ENCODE measurements around the gene TMEM233.

TMEM233 gene

DNA sequence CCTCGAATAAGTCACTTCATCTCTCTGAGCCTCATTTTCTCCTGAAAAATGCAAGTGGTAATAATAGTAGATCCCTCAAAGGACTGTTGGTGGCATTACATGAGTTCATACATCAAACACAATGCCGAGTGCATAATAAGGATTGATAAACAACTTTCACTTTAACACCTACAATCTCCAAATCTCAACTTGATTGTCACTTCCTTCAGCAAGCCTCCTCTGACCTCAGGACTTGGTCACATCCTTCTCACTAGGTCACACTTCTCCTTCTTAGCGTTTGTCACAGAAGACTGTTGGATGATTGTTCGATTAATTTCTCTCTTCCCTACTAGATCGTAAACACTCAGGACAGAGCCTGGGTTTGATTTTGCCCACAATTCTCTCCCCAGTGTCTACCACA is 66.5 kb downstream of the TMEM233 start:
- DNase-seq, result no peak

DNA sequence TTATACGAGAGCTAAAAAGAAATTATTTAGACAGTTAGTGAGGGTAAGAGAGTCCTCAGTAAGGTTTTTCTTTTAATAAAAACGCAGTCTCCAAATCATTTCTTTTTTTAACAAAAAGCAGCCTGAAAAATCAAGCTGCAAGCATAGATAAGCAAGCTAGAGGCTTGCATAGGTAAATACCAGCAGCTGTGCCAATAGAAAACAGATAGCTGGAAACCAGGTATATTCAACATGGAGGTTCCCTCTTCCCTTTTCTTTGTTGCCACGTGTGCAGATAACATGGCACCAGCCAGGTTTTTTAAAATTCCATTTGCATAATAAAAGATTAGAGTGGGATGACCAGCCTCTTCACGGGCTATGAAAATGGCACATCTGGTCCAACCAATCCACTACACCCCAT is 68.3 kb downstream of the TMEM233 start:
- no peak for DNase-seq

DNA sequence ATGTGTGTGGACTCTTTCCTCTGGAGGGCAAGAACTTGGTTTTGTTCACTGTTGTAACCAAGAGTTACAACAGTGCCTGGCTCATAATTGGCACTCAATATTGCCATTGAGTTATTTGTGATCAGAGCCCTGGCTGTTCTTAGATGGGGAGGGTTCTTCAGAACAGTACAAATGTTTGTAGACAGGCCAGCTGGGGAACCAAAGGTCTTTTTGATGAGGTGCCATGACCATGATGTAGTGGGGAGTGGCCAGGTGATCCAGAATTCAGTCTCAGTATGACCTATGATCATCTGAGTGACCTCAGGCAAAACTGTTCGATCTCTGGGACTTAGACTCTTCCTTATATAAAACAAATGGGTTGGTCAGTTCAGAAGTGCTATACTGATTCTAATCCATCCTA is 71.1 kb downstream of the TMEM233 start:
- no peak for DNase-seq

DNA sequence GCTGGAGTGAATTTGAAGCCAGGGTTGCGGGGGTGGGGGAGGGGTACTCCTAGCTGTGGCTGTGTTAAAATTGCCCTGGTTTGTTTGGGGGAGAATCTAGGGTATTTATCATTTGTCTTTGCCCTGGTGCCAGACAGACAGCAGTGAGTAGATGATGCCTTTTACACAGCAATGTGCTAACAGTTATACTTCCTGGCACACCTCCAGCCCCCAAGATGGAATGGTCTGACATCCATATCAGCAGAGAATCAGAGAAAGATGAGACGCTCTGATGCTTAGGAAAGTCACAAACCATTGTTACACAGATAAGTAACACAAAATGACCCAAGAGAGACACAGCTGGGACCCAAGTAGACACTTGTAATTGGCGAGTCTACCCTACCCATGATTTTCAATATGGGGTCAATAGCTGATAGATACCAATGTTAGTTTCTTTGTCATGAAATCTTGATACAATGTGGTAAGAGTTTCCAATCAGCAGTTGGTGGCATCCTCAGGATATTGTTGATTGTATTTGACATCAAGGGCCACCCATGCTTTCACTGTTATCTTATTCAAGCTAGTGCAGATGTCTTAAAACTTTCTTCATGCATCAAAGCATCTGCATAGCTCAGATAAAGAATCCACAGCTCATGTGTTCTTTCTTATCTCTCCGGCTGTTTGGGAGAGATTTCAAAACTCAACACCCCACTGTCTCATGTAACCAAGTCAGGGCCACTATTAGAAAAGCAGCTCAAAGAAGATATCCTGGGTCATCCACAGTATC is 71.8 kb downstream of the TMEM233 start:
- no peak for DNase-seq

DNA sequence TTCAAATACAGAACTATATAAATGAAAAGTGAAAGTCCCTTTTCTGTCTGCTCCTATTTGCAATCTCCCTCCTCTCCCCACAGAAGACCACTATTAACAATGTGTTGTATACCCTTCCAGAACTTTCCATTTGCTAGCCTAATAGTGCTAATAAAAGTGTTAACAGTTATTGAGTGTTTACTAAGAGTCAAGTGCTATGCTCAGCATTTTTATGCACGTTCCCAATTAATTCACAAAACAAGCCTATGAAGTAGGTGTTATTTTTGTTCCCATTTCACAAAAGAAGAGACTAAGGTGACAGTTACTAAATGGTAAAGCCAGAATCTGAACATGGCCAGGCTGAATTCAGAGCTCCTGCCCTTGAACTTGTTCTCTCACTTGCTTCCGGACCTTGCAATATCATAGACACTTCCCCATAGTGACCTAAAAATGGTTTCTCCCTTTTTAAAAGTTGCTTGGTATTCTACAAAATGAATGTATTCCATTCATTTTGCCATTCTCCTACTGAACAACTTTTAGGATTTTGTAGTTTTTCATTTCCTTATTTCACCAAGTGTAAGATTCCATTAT is 72.7 kb downstream of the TMEM233 start:
- DNase-seq, result no peak

DNA sequence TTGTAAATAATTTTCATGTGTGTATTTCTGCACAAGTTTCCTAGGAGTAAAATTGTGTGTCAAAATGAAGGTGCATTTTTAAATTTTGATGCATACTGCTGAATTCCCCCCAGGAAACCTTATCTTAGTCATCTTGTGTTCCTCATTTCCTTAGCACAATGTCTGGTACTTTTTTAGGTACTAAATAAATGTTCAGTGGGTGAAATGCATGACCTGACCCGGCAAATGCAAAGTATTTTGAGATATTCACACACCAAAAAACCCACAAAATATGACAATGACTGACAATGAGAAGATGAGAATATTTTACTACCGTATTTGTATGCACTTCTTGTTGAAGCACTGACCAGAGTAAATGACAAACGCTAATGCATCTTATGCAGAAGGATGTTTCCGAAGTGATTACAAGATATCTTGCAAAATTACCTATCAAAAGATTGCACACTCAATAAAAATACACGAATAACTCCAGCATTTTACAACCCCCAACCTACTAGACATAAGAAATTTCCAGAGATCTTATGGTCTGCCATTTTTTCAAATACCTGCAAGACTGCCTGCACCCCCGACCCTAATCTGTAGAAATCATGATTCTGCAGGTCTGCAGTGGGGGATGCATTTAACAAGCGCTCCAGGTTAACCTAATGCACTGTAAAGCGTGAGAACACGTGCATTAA is 73.5 kb downstream of the TMEM233 start:
- DNase-seq, result no peak

DNA sequence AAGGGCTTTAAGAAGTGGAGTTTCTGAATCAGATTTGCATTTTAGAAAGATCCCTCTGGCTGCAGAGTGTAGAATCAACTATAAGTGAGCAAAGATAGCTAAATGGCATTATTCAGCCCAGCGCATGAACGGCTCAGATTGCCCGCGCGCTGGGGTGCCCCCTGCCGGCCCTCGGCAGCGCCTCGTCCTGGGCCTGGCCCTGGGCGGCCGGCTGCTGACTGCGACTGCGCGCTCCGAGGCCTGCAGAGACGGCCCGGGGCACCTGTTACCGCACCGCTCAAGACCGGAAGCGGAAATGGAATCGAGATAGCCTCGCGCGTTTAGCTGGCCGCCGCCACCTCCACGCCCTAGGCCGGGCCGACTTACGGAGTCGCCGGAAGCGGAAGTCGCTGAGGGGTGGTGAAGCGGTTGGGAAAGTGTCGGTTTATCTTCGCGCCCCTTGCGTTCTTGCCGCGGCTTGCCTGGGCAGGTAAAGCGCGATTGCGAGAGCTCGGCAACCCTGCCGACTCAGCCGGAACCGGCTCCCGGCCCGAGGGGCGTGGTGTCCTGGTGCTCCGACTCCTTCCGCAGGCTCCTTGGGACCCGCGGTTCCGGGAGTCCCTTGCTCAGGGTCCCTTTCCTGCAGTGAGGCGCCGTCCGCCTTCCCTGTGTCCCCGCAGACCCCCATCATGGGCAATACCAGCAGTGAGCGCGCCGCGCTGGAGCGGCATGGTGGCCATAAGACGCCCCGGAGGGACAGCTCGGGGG is 74.2 kb downstream of the TMEM233 start, which contains the start of gene PRKAB1:
PRKAB1 (plus strand) TSS at position 557 of the 747 bp plus-strand sequence; CDS start at position 669, 112 bp downstream.
- DNase-seq, result peak; percentile 96 to 99

DNA sequence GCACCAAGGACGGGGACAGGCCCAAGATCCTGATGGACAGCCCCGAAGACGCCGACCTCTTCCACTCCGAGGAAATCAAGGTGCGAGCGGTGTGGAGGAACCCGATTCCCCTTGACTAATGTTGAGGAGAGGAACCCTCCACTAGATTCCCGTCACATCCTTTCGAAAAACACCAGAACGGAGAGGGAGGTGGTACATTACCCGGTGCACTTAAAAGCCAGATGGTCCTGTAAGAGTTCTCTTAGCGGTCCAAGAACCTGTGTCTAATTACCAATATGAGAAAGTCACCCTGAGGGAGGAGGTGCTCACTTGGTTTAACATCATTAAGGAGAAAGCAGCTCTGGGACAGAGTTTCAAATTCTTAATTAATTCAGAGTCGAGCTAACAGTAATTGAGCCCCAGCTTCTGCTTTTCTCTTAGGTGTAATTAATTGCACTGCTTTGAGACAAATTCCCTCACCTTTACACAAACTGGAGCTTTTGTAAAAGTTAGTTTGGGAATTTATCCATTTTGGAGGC is 74.8 kb downstream of the TMEM233 start:
- DNase-seq, result no peak

DNA sequence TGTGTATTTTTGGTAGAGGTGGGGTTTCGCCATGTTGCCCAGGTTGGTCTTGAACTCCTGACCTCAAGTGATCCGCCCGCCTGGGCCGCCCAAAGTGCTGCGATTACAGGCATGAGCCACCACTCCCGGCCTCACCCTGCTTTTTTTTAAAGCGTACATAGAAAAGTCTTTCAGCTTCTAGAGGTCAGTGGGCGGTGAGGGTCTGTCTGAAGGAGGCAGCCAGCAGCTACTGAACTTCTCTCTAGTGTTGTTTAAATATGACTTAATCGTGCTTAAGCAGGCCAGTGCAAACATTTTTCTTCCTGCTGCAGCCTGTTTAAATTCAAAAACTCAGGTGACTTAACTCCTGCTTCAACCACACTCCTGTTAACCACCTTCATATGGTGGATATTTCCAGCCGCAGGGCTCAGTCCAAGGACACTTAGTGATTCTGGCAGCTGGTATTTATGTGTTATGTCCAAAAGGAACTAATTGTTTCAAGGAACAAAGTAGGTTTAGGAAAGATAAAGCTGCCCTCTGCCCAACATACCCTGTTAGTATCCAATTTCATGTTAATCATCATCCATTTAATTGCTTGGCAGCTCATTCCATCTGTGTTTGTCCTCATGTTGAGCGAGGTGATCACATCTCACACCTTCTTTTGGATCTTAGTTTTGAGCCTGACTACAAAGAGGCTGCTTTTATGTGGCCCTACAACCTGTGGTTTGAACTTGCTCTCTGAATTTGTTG is 76.3 kb downstream of the TMEM233 start:
- peak in 1 of 2 experiments; percentile 15 for DNase-seq

DNA sequence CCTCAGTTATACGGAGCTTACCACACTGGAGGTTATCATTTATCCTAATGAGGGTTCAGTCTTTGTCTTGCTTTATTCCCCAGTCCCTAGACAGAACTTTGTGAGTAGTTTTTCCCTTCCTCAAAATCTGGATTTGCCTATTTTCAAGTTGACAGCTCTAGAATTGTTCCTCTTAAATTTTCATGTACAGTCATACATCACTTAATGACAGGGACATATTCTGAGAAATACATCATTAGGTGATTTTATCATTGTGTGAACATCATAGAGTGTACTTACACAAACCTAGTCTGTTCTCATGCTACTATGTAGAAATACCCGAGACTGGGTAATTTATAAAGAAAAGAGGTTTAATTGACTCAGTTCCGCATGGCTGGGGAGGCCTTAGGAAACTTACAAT is 77.5 kb downstream of the TMEM233 start:
- no peak for DNase-seq

DNA sequence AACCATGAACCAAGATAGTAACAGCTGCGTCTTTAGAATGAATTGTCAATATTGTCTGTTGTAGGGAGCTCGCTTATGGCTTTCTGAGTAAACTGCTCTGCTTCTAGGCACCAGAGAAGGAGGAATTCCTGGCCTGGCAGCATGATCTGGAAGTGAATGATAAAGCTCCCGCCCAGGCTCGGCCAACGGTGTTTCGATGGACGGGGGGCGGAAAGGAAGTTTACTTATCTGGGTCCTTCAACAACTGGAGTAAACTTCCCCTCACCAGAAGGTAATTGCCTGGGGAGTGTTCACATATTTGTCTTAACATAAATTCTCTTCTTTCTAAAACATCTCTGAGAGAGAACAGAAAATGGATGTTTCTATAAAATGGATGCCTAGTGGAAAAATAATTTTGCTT is 78.6 kb downstream of the TMEM233 start:
- no peak for DNase-seq

DNA sequence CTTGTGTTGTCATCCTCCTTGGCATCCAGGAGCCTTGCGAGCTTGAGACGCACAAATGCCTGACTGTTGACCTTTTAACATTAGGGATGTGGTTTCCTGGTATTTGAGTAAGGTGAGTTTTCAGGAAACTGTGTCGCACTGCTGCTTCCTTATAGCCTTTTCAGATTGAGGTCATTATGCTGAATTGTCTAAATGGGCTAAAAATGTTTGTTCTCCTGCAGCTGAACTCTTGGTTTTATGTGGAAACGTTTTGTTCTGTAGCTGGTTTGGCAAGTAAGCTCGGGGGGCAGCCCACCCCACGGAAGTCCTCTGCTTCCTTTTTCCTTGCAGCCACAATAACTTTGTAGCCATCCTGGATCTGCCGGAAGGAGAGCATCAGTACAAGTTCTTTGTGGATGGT is 80.1 kb downstream of the TMEM233 start:
- DNase-seq, result no peak

DNA sequence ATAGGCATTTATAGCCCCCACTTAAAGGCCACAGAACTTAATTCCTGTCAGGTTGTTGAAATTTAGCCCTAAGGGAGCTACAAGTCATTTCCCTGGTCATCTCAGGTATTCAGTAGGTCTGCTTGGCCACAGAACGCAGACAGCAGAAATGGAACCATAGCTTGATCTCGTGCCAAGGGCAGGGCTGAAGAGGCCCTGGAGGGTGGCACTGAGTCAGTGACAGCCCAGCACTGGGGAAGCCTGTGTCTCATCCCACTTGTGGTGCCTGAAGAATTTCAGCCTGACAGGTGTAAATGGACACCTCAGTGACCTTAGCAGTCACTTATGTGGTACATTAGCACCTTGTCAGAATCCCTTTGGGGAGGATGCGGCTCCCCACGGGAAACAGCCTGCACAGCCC is 81.0 kb downstream of the TMEM233 start:
- DNase-seq, result no peak

DNA sequence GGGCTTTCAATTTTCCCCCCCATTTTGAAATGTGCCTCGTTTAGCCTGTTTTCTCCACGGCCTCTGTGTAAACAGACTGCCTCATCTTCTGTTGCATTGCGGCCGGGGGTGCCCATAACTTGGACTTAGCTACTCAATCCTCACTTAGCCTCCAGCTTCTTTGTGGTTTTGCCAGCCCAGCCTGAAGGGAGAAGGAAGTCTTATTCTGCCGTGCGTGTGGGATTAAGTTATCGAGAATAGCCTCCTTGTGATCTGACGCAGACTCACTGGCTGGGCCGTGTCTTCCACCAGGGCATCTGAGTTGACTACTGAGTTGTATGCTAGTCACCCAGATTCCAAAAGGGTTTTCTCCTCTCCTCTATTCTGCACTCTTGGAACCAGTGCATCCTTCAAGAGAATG is 82.4 kb downstream of the TMEM233 start:
- no peak for DNase-seq

DNA sequence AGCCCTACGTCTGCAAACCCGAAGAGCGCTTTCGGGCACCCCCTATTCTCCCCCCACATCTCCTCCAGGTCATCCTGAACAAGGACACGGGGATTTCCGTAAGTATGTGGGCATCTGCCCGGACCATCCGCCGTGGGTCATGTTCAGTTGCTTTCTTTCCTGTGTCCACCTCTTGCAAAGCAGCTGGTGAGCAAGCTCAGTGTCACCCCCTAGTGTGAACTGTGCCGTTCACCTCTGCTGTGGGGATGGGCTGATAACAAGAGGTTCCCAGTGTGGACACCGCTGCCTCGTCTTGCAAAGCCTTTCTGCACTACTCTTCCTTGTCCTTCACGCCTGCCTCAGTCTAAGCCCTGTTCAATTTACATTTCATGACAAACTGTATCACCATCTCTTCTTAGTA is 83.0 kb downstream of the TMEM233 start:
- no peak for DNase-seq

DNA sequence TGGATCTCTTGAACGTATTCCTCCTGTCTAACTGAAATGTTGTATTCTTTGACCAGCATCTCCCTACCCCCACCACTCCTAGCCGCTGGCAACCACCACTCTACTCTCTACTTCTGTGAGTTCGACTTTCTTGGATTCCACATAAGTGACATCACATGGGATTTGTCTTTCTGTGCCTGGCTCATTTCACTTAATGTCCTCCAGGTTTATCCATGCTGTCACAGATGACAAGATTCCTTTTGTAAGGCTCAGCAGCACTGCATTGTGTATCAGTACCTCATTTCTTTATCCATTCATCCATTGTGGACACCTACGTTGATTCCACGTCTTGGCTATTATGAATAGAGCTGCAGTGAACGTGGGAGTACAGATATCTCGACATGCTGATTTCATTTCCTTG is 84.9 kb downstream of the TMEM233 start:
- no peak for DNase-seq

DNA sequence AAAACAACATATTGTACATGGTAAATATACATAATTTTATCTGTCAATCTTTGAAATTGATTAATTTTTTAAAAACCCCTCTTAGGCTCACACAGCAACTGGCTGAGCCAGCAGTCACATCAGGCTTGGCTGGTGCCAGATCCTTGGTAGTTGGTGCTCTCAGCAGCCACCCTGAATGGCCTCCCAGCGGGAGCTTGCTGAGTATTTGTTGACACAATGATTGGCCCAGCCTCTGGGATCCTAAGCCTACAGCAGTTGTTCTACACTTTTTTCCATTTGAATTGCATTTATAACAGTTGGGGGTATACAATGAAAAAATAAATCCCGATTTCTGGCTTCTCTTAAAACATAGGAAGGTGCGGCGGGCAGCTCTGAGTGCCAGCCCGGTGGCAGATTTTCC is 85.5 kb downstream of the TMEM233 start:
- DNase-seq, result no peak

DNA sequence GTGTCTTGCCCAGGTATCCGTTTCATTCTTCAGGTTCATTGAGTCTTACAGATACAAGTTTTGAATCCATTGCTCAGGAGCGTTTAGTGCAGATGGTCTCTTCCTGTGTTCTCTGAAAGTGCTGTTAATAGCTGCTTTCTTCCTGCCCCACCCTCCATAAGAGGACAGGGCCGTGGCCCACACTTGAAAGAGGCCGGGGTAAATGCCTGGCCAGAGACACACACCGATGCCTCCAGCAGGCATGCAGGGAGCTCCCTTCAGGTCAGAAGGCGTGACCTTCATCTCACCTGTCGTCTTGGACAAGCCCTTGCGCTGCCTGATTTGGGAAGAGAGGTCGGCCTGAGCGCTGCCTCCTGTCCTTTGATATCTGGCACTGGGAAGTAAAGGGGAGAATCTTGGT is 85.9 kb downstream of the TMEM233 start:
- DNase-seq, result no peak

DNA sequence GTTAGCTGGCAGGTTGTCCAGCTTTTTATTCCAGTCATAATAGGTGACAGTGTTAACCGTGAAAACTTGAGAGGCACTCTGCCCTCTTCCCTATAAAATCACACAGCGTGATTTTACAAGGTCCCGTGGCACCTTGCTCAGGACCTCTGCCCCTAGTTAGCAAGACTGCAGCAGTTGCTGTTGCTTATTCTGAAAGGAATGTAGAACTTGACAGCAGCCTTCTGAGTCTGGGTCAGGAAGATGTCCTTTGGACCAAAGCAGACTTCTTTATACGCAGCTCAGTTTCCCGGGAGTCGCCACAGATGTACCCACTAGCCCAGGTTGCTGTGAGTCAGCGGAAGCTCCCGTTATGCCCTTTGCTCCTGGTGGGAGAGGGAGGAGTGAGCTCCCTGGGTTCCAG is 87.5 kb downstream of the TMEM233 start:
- no peak for DNase-seq

DNA sequence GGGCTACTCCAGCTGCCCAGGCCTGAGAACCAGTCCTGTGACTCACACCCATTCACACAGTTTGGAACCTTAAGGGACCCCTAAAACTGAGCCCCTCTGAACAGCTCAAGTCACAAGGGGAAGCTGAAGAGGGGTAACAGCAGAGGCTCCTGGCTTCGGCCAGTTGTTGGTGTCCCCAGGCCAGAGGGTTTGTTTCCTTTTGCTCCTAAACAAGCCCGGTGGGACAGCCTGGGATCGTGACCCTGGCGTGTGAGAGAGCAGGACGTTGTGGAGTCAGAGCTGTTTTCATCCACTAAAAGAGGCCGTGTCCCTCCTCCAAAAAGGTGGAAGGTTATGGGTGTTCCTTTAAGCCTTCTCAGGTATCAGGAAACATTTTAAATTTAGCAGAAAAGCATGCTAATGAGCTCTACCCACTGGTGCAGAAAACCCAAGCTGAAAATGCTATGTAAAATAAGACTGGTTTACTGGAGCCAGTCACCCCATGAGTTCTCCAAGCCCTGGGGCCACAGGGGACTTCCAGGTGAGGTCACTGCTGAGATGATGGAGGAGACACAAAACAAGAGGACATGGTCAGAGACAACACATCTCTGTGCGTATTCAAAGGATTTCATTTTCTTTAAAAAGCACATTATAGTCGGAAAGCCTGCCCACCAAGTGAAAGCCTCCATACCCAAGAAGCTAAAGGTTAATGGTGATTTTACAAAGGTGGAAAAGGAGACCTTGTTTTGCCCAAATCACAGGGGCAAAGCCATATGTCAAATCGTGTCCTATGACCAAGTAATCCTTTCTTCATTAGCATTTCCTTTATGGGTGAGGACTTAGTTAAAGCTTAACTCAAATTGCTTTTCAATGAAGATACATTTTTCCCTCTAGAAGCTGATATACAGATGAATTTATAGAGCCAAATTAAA is 88.4 kb downstream of the TMEM233 start:
- peak in 1 of 2 experiments; percentile 41 for DNase-seq

DNA sequence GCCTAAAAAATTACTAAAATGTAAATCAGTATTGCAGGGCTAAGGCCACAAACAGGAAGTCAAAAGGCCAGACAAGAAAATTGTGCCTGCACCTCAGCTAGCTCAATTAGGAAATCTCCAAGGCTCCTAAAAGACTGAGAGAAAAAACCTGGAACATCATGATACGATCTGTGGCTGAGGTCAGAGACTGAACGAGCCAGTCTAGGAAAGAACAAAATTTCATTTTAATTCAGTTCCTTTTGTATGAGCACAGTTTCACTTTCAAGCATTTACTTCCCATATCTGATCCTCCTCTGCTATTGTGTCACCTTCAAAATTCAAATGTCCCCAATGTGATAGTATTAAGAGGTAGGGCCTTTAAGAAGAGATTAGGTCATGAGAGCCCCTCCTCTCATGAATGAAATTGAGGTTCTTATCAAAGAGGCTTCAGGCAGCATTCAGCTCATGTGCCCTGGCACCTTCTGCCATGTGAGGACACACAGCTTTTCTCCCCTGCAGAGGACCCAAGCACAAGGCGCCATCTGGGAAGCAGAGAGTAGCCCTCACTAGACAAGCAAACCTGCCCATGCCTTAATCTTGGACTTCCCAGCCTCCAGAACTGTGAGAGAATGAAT is 89.2 kb downstream of the TMEM233 start:
- DNase-seq, result no peak
